Measurements from ENCODE around the gene NXPE2.

DNA sequence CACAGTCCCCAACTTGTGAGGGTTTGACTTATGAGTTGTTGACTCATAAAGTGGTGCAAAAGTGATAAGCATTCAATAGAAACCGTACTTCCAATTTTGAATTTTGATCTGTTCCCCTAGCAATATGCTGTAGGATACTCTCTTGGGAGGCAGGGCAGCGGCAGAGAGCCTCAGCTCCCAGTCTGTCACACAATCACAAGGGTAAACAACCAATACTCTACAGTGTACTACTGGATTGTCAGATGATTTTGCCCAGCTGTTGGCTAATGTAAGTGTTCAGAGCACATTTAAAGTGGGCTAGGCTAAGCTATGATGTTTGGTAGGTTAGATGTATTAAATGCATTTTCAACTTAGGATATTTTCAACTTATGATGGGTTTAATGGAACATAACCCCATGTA lies 13.7 kb upstream of the NXPE2 start:
- no peak for TF ChIP-seq GATA2 (IDR thresholded peaks at IDR 0.05; ENCODE audit: low read depth, low read length)
- TF ChIP-seq GATA3 (IDR thresholded peaks at IDR 0.05; ENCODE audit: low read depth, low read length): no peak

Measured in SH-SY5Y (cell line).